ENCODE measurements around the gene PEX14.

Gene PEX14

GRCh38 chr1:10672343-10673050 lies 197.7 kb downstream of the PEX14 start:
- no peak for DNase-seq (ENCODE audit: low read depth)
- no peak for TF ChIP-seq CTCF (conservative IDR thresholded peaks at IDR 0.05; ENCODE audit: low read depth, low read length)
- H3K4me3 ChIP-seq (ENCODE audit: low read length): no peak overlapping the region

GRCh38 chr1:10673109-10673711 lies 198.5 kb downstream of the PEX14 start:
- no peak overlapping the region for H3K4me3 ChIP-seq (ENCODE audit: low read length)
- DNase-seq (ENCODE audit: low read depth): no peak
- no peak for TF ChIP-seq CTCF (conservative IDR thresholded peaks at IDR 0.05; ENCODE audit: low read depth, low read length)

- no peak overlapping the region for H3K4me3 ChIP-seq (ENCODE audit: low read length)
- no peak for TF ChIP-seq CTCF (conservative IDR thresholded peaks at IDR 0.05; ENCODE audit: low read depth, low read length)
These were observed 199.5 kb downstream of the PEX14 start for GRCh38 chr1:10674222-10674621.

GRCh38 chr1:10674700-10675609 lies 200.2 kb downstream of the PEX14 start:
- TF ChIP-seq CTCF (conservative IDR thresholded peaks at IDR 0.05; ENCODE audit: low read depth, low read length): no peak
- no peak for DNase-seq (ENCODE audit: low read depth)
- no peak overlapping the region for H3K4me3 ChIP-seq (ENCODE audit: low read length)

More at GRCh38 chr1:10674222-10674621, 199.5 kb downstream of the PEX14 start:
- DNase-seq (ENCODE audit: low read depth): no peak

GRCh38 chr1:10675813-10676212 lies 201.1 kb downstream of the PEX14 start:
- H3K4me3 ChIP-seq (ENCODE audit: low read length): no peak overlapping the region
- no peak for TF ChIP-seq CTCF (conservative IDR thresholded peaks at IDR 0.05; ENCODE audit: low read depth, low read length)
- no peak for DNase-seq (ENCODE audit: low read depth)

GRCh38 chr1:10676963-10677362 lies 202.2 kb downstream of the PEX14 start:
- no peak overlapping the region for H3K4me3 ChIP-seq (ENCODE audit: low read length)
- DNase-seq (ENCODE audit: low read depth): no peak
- no peak for TF ChIP-seq CTCF (conservative IDR thresholded peaks at IDR 0.05; ENCODE audit: low read depth, low read length)
